ENCODE measurements around the gene DDA1. TPM values are rescaled to one million over a fixed set of nuclear protein-coding genes. Genes with fewer than 3 reads are reported as not detected.

The DDA1 gene
- total RNA-seq, 1 experiment from 2014 or later: 87.9 TPM

DNA sequence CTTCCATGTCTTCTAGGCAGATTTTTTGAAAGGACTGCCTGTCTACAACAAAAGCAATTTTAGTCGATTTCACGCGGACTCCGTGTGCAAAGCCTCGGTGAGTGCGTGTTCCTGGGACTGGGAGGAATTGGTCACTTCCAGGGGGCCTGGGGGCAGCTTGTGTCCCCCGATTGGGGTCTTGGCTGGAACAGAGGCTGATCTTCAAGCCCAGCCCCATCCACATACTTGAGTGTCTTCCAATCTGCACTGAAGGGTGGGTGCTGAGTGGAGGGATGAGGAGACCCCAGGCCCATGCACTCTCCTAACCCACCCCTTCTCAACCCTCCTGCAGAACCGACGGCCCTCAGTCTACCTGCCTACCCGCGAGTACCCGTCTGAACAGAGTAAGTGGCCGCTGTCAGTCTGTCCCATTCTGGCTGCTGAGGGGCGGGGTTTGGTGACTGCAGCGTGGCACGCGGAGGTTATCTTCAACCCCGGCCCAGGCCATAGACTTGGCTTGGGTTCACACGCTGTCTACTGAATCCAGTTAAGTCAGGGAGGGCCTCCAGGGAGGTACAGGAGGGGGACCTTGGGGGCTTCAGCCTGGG is 4.7 kb downstream of the DDA1 start:
- BruUV-seq (replicated peaks): no TSS peak
- no peak overlapping the region for H2AFZ ChIP-seq (ENCODE audit: low read length)
- intact Hi-C loops (cut with micrococcal nuclease): no loop called here
- no peak overlapping the region for H3K4me3 ChIP-seq (ENCODE audit: low read length)
- peaks cover 18% of the 10 kb centered on the region; the same call in 1 of the 2 replicates for H3K36me3 ChIP-seq (ENCODE audit: low read depth, low read length)
- peaks cover 56% of the 10 kb centered on the region for H3K79me2 ChIP-seq (ENCODE audit: low read length)
- ChIA-PET POLR2A (ENCODE audit: unreplicated experiment) (no interaction called here), CTCF (no interaction called here)
- TF ChIP-seq CTCF (conservative IDR thresholded peaks at IDR 0.05; ENCODE audit: low read depth, low read length) (no peak), EZH2phosphoT487 (IDR thresholded peaks at IDR 0.05; ENCODE audit: borderline replicate concordance, low read length) (no peak), EZH2 (IDR thresholded peaks at IDR 0.05; ENCODE audit: low read length, unreplicated experiment) (no peak)
- ATAC-seq: no peak
- H3K9ac ChIP-seq (ENCODE audit: low read length): no peak overlapping the region
- no peaks in the 10 kb centered on the region for H4K20me1 ChIP-seq (ENCODE audit: low read length)
- no peaks in the 10 kb centered on the region for H3F3A ChIP-seq (ENCODE audit: low read length, unreplicated experiment)
- no peak overlapping the region for H3K4me2 ChIP-seq (ENCODE audit: low read length)
- no peaks in the 10 kb centered on the region for H3K9me2 ChIP-seq (replicated peaks; ENCODE audit: low read length)
- H3K9me3 ChIP-seq (ENCODE audit: low read length): no peaks in the 10 kb centered on the region
- H3K27ac ChIP-seq (ENCODE audit: low read length): no peak overlapping the region
- DNase-seq: no peak
- no peaks in the 10 kb centered on the region for H3K27me3 ChIP-seq (ENCODE audit: low read length)
- H3K4me1 ChIP-seq (ENCODE audit: insufficient read depth, low read length): peaks cover 49% of the 10 kb centered on the region

- no TSS peak for BruUV-seq (replicated peaks)
- Histone ChIP-seq H3K4me2 (ENCODE audit: low read length) (no peak overlapping the region), H3F3A (ENCODE audit: low read length, unreplicated experiment) (no peaks in the 10 kb centered on the region), H3K4me1 (ENCODE audit: insufficient read depth, low read length) (peaks cover 24% of the 10 kb centered on the region), H3K9me2 (replicated peaks; ENCODE audit: low read length) (no peaks in the 10 kb centered on the region), H3K9ac (ENCODE audit: low read length) (no peak overlapping the region), H4K20me1 (ENCODE audit: low read length) (no peaks in the 10 kb centered on the region), H3K36me3 (ENCODE audit: low read depth, low read length) (peaks cover 29% of the 10 kb centered on the region), H3K27me3 (ENCODE audit: low read length) (no peaks in the 10 kb centered on the region), H3K9me3 (ENCODE audit: low read length) (no peaks in the 10 kb centered on the region), H3K27ac (ENCODE audit: low read length) (no peak overlapping the region), H3K79me2 (ENCODE audit: low read length) (peaks cover 10% of the 10 kb centered on the region), H2AFZ (ENCODE audit: low read length) (no peak overlapping the region), H3K4me3 (ENCODE audit: low read length) (no peak overlapping the region)
- TF ChIP-seq EZH2phosphoT487 (IDR thresholded peaks at IDR 0.05; ENCODE audit: borderline replicate concordance, low read length) (no peak), EZH2 (IDR thresholded peaks at IDR 0.05; ENCODE audit: low read length, unreplicated experiment) (no peak), CTCF (conservative IDR thresholded peaks at IDR 0.05; ENCODE audit: low read depth, low read length) (no peak)
- ATAC-seq: no peak
- intact Hi-C loops (cut with micrococcal nuclease): no loop called here
- ChIA-PET CTCF (no interaction called here), POLR2A (ENCODE audit: unreplicated experiment) (no interaction called here)
- DNase-seq: no peak
Observed at GRCh38 chr19:17318966-17319365, 9.6 kb downstream of the DDA1 start.

- ChIA-PET POLR2A (ENCODE audit: unreplicated experiment) (no interaction called here), CTCF (no interaction called here)
- Histone ChIP-seq H3K27ac (ENCODE audit: low read length) (no peak overlapping the region), H3K27me3 (ENCODE audit: low read length) (no peaks in the 10 kb centered on the region), H3K9ac (ENCODE audit: low read length) (no peak overlapping the region), H3K36me3 (ENCODE audit: low read depth, low read length) (peaks cover 23% of the 10 kb centered on the region), H3K9me3 (ENCODE audit: low read length) (no peaks in the 10 kb centered on the region), H3K4me3 (ENCODE audit: low read length) (no peak overlapping the region), H4K20me1 (ENCODE audit: low read length) (no peaks in the 10 kb centered on the region), H3K9me2 (replicated peaks; ENCODE audit: low read length) (no peaks in the 10 kb centered on the region), H2AFZ (ENCODE audit: low read length) (no peak overlapping the region), H3F3A (ENCODE audit: low read length, unreplicated experiment) (no peaks in the 10 kb centered on the region), H3K79me2 (ENCODE audit: low read length) (peaks cover 9% of the 10 kb centered on the region; the same call in 1 of the 2 replicates), H3K4me1 (ENCODE audit: insufficient read depth, low read length) (peaks cover 24% of the 10 kb centered on the region), H3K4me2 (ENCODE audit: low read length) (no peak overlapping the region)
- TSS peak; percentile 38 for BruUV-seq (replicated peaks)
- intact Hi-C loops (cut with micrococcal nuclease): no loop called here
- TF ChIP-seq CTCF (conservative IDR thresholded peaks at IDR 0.05; ENCODE audit: low read depth, low read length) (no peak), EZH2 (IDR thresholded peaks at IDR 0.05; ENCODE audit: low read length, unreplicated experiment) (no peak), EZH2phosphoT487 (IDR thresholded peaks at IDR 0.05; ENCODE audit: borderline replicate concordance, low read length) (no peak)
- DNase-seq (no peak), ATAC-seq (no peak)
Observed at GRCh38 chr19:17319473-17320238, 10.3 kb downstream of the DDA1 start.
